ENCODE results near the gene SEMA5A. TPM values are rescaled to one million over a fixed set of nuclear protein-coding genes. Genes with fewer than 3 reads are reported as not detected.

Gene SEMA5A
- polyA plus RNA-seq, 1 donor (not counting 4 experiments of a cell fraction or from before 2014, with no cell fraction given) = 0.16 TPM

DNA sequence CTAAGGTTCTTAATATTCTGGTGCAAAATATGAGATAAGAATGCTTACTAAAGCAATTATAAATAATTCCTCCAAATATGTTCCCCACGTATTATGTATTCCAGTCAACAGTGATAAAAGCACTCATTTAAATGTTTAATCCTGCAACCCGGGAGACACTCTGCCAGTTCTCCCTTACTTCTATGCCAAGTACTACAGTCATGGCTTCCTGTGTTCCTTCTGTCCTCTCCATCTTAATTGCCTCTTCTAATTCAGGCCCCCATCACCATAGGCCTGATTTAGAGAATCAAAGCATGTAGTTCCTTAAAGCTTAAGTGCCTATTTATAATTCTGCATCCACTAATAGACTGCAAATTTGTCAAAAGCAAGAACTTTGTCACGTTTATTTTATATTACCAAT lies 474.8 kb downstream of the SEMA5A start:
- Histone ChIP-seq H3K4me2 (ENCODE audit: control insufficient read depth, extremely low read depth, insufficient read depth, low read depth, low read length) (no peak overlapping the region), H3K27me3 (ENCODE audit: control insufficient read depth, extremely low read depth, insufficient read depth, low read length) (no peaks in the 10 kb centered on the region), H3K27ac (ENCODE audit: control insufficient read depth, insufficient read depth, low read length) (no peak overlapping the region), H3K9me3 (ENCODE audit: control insufficient read depth, low read depth, low read length) (no peaks in the 10 kb centered on the region), H3K36me3 (ENCODE audit: control insufficient read depth in 2 of 2, extremely low read depth in 1 of 2, insufficient read depth in 2 of 2, low read length in 2 of 2) (no peaks in the 10 kb centered on the region), H2AFZ (ENCODE audit: control insufficient read depth, low read length) (no peak overlapping the region), H4K20me1 (ENCODE audit: control insufficient read depth, extremely low read depth, insufficient read depth, low read length) (no peaks in the 10 kb centered on the region), H3K79me2 (ENCODE audit: control insufficient read depth, insufficient read depth, low read length) (no peaks in the 10 kb centered on the region), H3K9me1 (ENCODE audit: control insufficient read depth, extremely low read depth, insufficient read depth, low read length) (no peaks in the 10 kb centered on the region), H3K4me1 (ENCODE audit: control insufficient read depth, extremely low read depth, insufficient read depth, low read length) (no peaks in the 10 kb centered on the region), H3K4me3 (ENCODE audit: control insufficient read depth in 2 of 3, extremely low read depth in 1 of 3, insufficient read depth in 2 of 3, low read depth in 1 of 3, low read length in 3 of 3) (no peak overlapping the region), H3K9ac (ENCODE audit: control insufficient read depth, extremely low read depth, insufficient read depth, low read length) (no peak overlapping the region)
- FAIRE-seq = no peak
- TF ChIP-seq EZH2 (IDR thresholded peaks at IDR 0.05; ENCODE audit: low read length) (no peak), CTCF (optimal IDR thresholded peaks at IDR 0.05 in 1 of 3, IDR thresholded peaks at IDR 0.05 in 1 of 3, conservative IDR thresholded peaks at IDR 0.05 in 1 of 3; ENCODE audit: extremely low read depth in 1 of 3, insufficient read depth in 2 of 3, low read length in 3 of 3) (no peak)
- dilution Hi-C loops (cut with MboI; ENCODE audit: extremely low pct_ligation_motif_present, low sequenced_read_pairs) = no loop called here
- DNase-seq (ENCODE audit: low read depth, low spot score) = no peak

- no peak overlapping the region for H3K4me2 ChIP-seq (ENCODE audit: control insufficient read depth, extremely low read depth, insufficient read depth, low read depth, low read length)
- no peaks in the 10 kb centered on the region for H3K27me3 ChIP-seq (ENCODE audit: control insufficient read depth, extremely low read depth, insufficient read depth, low read length)
- H3K9me1 ChIP-seq (ENCODE audit: control insufficient read depth, extremely low read depth, insufficient read depth, low read length) = no peaks in the 10 kb centered on the region
- no peaks in the 10 kb centered on the region for H3K79me2 ChIP-seq (ENCODE audit: control insufficient read depth, insufficient read depth, low read length)
- no peaks in the 10 kb centered on the region for H3K9me3 ChIP-seq (ENCODE audit: control insufficient read depth, low read depth, low read length)
- no peak for TF ChIP-seq CTCF (optimal IDR thresholded peaks at IDR 0.05 in 1 of 3, IDR thresholded peaks at IDR 0.05 in 1 of 3, conservative IDR thresholded peaks at IDR 0.05 in 1 of 3; ENCODE audit: extremely low read depth in 1 of 3, insufficient read depth in 2 of 3, low read length in 3 of 3)
- TF ChIP-seq EZH2 (IDR thresholded peaks at IDR 0.05; ENCODE audit: low read length) = no peak
- no peak overlapping the region for H3K9ac ChIP-seq (ENCODE audit: control insufficient read depth, extremely low read depth, insufficient read depth, low read length)
- no peak overlapping the region for H3K4me3 ChIP-seq (ENCODE audit: control insufficient read depth in 2 of 3, extremely low read depth in 1 of 3, insufficient read depth in 2 of 3, low read depth in 1 of 3, low read length in 3 of 3)
- no peaks in the 10 kb centered on the region for H3K4me1 ChIP-seq (ENCODE audit: control insufficient read depth, extremely low read depth, insufficient read depth, low read length)
- no peaks in the 10 kb centered on the region for H3K36me3 ChIP-seq (ENCODE audit: control insufficient read depth in 2 of 2, extremely low read depth in 1 of 2, insufficient read depth in 2 of 2, low read length in 2 of 2)
- DNase-seq (ENCODE audit: low read depth, low spot score) = no peak
- H4K20me1 ChIP-seq (ENCODE audit: control insufficient read depth, extremely low read depth, insufficient read depth, low read length) = no peaks in the 10 kb centered on the region
- H2AFZ ChIP-seq (ENCODE audit: control insufficient read depth, low read length) = no peak overlapping the region
- H3K27ac ChIP-seq (ENCODE audit: control insufficient read depth, insufficient read depth, low read length) = no peak overlapping the region
- FAIRE-seq = no peak
- dilution Hi-C loops (cut with MboI; ENCODE audit: extremely low pct_ligation_motif_present, low sequenced_read_pairs) = no loop called here
These were observed 476.2 kb downstream of the SEMA5A start for GRCh38 chr5:9069650-9070049.

All from keratinocyte (primary cell).